Choroid plexus epithelial cell (primary cell): Measurements from ENCODE around the gene GRM1.
"Not testable (repeated sequence)": the region's sequence is repeated elsewhere in the genome, so short reads cannot be mapped to it uniquely, and the experiment has no call there.

ENCODE experiments used
- DNase-seq: peaks from one replicate; pipeline ENCODE4 v3.0.0-alpha.2; 2010; ENCODE audit warnings: low read depth
- H3K4me3 ChIP-seq: 2 replicates; pipeline ENCODE4 v1.5.1; 2011; ENCODE audit warnings: low read depth, mild to moderate bottlenecking, control low read depth, low read length, moderate library complexity
- CTCF ChIP-seq: conservative IDR thresholded peaks from 2 replicates; pipeline ENCODE4 v1.5.1; 2011; ENCODE audit warnings: low read depth, mild to moderate bottlenecking, control low read depth, inconsistent platforms, low read length, moderate library complexity

The GRM1 gene

GRCh38 chr6:146224449-146224848 lies 195.6 kb downstream of the GRM1 start:
- H3K4me3 ChIP-seq, result no peak overlapping the region
- DNase-seq, result no peak
- no peak for TF ChIP-seq CTCF

GRCh38 chr6:146224988-146225387 lies 196.1 kb downstream of the GRM1 start:
- no peak for TF ChIP-seq CTCF
- DNase-seq, result no peak
- H3K4me3 ChIP-seq, result no peak overlapping the region

GRCh38 chr6:146240322-146240721 lies 211.5 kb downstream of the GRM1 start:
- DNase-seq, result no peak
- TF ChIP-seq CTCF, result no peak
- no peak overlapping the region for H3K4me3 ChIP-seq

- DNase-seq, result no peak
- no peak for TF ChIP-seq CTCF
- no peak overlapping the region for H3K4me3 ChIP-seq
These were observed 211.9 kb downstream of the GRM1 start for GRCh38 chr6:146240807-146241206.

- not testable (repeated sequence) for H3K4me3 ChIP-seq, DNase-seq
These were observed 214.8 kb downstream of the GRM1 start for GRCh38 chr6:146243646-146244045.

GRCh38 chr6:146244630-146245143 lies 215.8 kb downstream of the GRM1 start:
- H3K4me3 ChIP-seq, result no peak overlapping the region
- no peak for DNase-seq
- TF ChIP-seq CTCF, result no peak

- no peak overlapping the region for H3K4me3 ChIP-seq
- no peak for TF ChIP-seq CTCF
- no peak for DNase-seq
These were observed 217.2 kb downstream of the GRM1 start for GRCh38 chr6:146246028-146246427.

- DNase-seq, result no peak
- TF ChIP-seq CTCF, result no peak
- no peak overlapping the region for H3K4me3 ChIP-seq
These were observed 224.8 kb downstream of the GRM1 start for GRCh38 chr6:146253691-146254090.
